ENCODE data around the gene UBE2Q2. TPM values are rescaled to one million over a fixed set of nuclear protein-coding genes. Genes with fewer than 3 reads are reported as not detected.

UBE2Q2 gene
- total and polyA plus RNA-seq, 9 of the 15 experiments (the other 6 are each of a cell fraction or from before 2014, with no cell fraction given) = 6.2 to 24.0 (median 16.2) TPM

- no peak for TF ChIP-seq ZNF174 (CRISPR knock-in tag; IDR thresholded peaks at IDR 0.05)
- TF ChIP-seq HSF4 (CRISPR knock-in tag; IDR thresholded peaks at IDR 0.05; ENCODE audit: borderline replicate concordance) = no peak
- TF ChIP-seq NKRF (IDR thresholded peaks at IDR 0.05; ENCODE audit: borderline replicate concordance) = peak; percentile 42; the same call in 1 of the 2 replicates
- no peak for TF ChIP-seq CEBPB (tag; IDR thresholded peaks at IDR 0.05)
- no peak for TF ChIP-seq IRF2 (CRISPR knock-in tag; IDR thresholded peaks at IDR 0.05)
- TF ChIP-seq ZNF584 (CRISPR knock-in tag; IDR thresholded peaks at IDR 0.05; ENCODE audit: low read depth) = no peak
- TF ChIP-seq BHLHE40 (IDR thresholded peaks at IDR 0.05; ENCODE audit: low read length) = 0 out of 2 replicates have a peak, but pooled peaks have one; percentile 33
- TF ChIP-seq ZNF583 (CRISPR knock-in tag; IDR thresholded peaks at IDR 0.05) = no peak
- no peak for TF ChIP-seq SMAD2 (IDR thresholded peaks at IDR 0.05; ENCODE audit: low read depth, low read length)
- no peak for TF ChIP-seq FOXK1 (CRISPR knock-in tag; IDR thresholded peaks at IDR 0.05; ENCODE audit: borderline replicate concordance)
- no peak for TF ChIP-seq ZNF41 (CRISPR knock-in tag; conservative IDR thresholded peaks at IDR 0.05)
- peak; percentile 72 to 93 for TF ChIP-seq MAZ (CRISPR knock-in tag; conservative IDR thresholded peaks at IDR 0.05 in 1 of 2, IDR thresholded peaks at IDR 0.05 in 1 of 2)
- TF ChIP-seq RFX5 (IDR thresholded peaks at IDR 0.05; ENCODE audit: low read depth, low read length) = no peak
- no peak for TF ChIP-seq RBM15 (IDR thresholded peaks at IDR 0.05; ENCODE audit: insufficient read depth, low read length)
- TF ChIP-seq SNRNP70 (optimal IDR thresholded peaks at IDR 0.05; ENCODE audit: low read depth, low read length) = no peak
- no peak for TF ChIP-seq TEAD2 (tag; IDR thresholded peaks at IDR 0.05)
- TF ChIP-seq TCF3 (CRISPR knock-in tag; IDR thresholded peaks at IDR 0.05) = no peak
- peak; percentile 58 for TF ChIP-seq VEZF1 (CRISPR knock-in tag; IDR thresholded peaks at IDR 0.05)
- 0 out of 6 replicates have a peak, but pooled peaks of 1 of the 3 experiments have one; percentile 21 for TF ChIP-seq ZBTB11 (CRISPR knock-in tag; IDR thresholded peaks at IDR 0.05)
- TF ChIP-seq NRF1 (conservative IDR thresholded peaks at IDR 0.05 in 1 of 2, IDR thresholded peaks at IDR 0.05 in 1 of 2) = 0 out of 4 replicates have a peak, but pooled peaks of 1 of the 2 experiments have one; percentile 31
- no peak for TF ChIP-seq CHCHD3 (CRISPR knock-in tag; IDR thresholded peaks at IDR 0.05)
Observed at GRCh38 chr15:75801859-75802593, 41.2 kb upstream of the UBE2Q2 start (continued).

Data from K562 (cell line).